ENCODE measurements around the gene DNAH6.

The DNAH6 gene

GRCh38 chr2:84636080-84636971 is 120.0 kb downstream of the DNAH6 start:
- no peak for DNase-seq

- DNase-seq: no peak
Measured at GRCh38 chr2:84639751-84640150, 123.5 kb downstream of the DNAH6 start.

GRCh38 chr2:84640411-84640810 is 124.1 kb downstream of the DNAH6 start:
- DNase-seq: no peak

- no peak for DNase-seq
Measured at GRCh38 chr2:84641021-84641420, 124.7 kb downstream of the DNAH6 start.

GRCh38 chr2:84643991-84644390 is 127.7 kb downstream of the DNAH6 start:
- no peak for DNase-seq

GRCh38 chr2:84646514-84646913 is 130.2 kb downstream of the DNAH6 start:
- DNase-seq: no peak

- DNase-seq: no peak
Measured at GRCh38 chr2:84647267-84647666, 131.0 kb downstream of the DNAH6 start.

GRCh38 chr2:84649058-84649457 is 132.8 kb downstream of the DNAH6 start:
- no peak for DNase-seq

GRCh38 chr2:84649487-84650142 is 133.3 kb downstream of the DNAH6 start:
- no peak for DNase-seq

GRCh38 chr2:84652431-84652830 is 136.1 kb downstream of the DNAH6 start:
- no peak for DNase-seq

GRCh38 chr2:84653302-84653701 is 137.0 kb downstream of the DNAH6 start:
- no peak for DNase-seq

GRCh38 chr2:84654414-84654813 is 138.1 kb downstream of the DNAH6 start:
- DNase-seq: no peak

- no peak for DNase-seq
Measured at GRCh38 chr2:84669122-84669521, 152.8 kb downstream of the DNAH6 start.

GRCh38 chr2:84674099-84674498 is 157.8 kb downstream of the DNAH6 start:
- no peak for DNase-seq

GRCh38 chr2:84674586-84674985 is 158.3 kb downstream of the DNAH6 start:
- no peak for DNase-seq

GRCh38 chr2:84676295-84676694 is 160.0 kb downstream of the DNAH6 start:
- no peak for DNase-seq

- DNase-seq: no peak
Measured at GRCh38 chr2:84678214-84678613, 161.9 kb downstream of the DNAH6 start.

- DNase-seq: no peak
Measured at GRCh38 chr2:84686783-84687476, 170.6 kb downstream of the DNAH6 start.

- no peak for DNase-seq
Measured at GRCh38 chr2:84687498-84688149, 171.3 kb downstream of the DNAH6 start.

- no peak for DNase-seq
Measured at GRCh38 chr2:84690225-84690624, 173.9 kb downstream of the DNAH6 start.

GRCh38 chr2:84694088-84694622 is 177.9 kb downstream of the DNAH6 start:
- DNase-seq: no peak

- DNase-seq: no peak
Measured at GRCh38 chr2:84697895-84698294, 181.6 kb downstream of the DNAH6 start.

GRCh38 chr2:84700006-84700405 is 183.7 kb downstream of the DNAH6 start:
- no peak for DNase-seq
